ENCODE data around the gene NBEAL1.

- no peak for TF ChIP-seq CTCF (IDR thresholded peaks at IDR 0.05)
- peak; percentile 47 to 87 for TF ChIP-seq POLR2A (IDR thresholded peaks at IDR 0.05)
These were observed at the start of gene NBEAL1 for GRCh38 chr2:203014456-203015199.

All from Peyer's patch (tissue), 4 donors.